SKM-1 (cell line): ENCODE results near the gene TCF4.

ENCODE experiments used
- DNase-seq: peaks from one replicate; lab custom pipeline; 2025; ENCODE audit not compliant: unreplicated experiment; lab: John Stamatoyannopoulos, UW

Gene TCF4

GRCh38 chr18:55246278-55246677, 341.7 kb downstream of the TCF4 start:
- no peak for DNase-seq

- no peak for DNase-seq
These were observed 342.8 kb downstream of the TCF4 start for GRCh38 chr18:55245211-55245614.

GRCh38 chr18:55244546-55244945, 343.4 kb downstream of the TCF4 start:
- DNase-seq = no peak

- DNase-seq = no peak
These were observed 344.1 kb downstream of the TCF4 start for GRCh38 chr18:55243857-55244256.

GRCh38 chr18:55243255-55243654, 344.7 kb downstream of the TCF4 start:
- no peak for DNase-seq

GRCh38 chr18:55240978-55241377, 347.0 kb downstream of the TCF4 start:
- no peak for DNase-seq

- DNase-seq = no peak
These were observed 348.3 kb downstream of the TCF4 start for GRCh38 chr18:55239740-55240139.

- no peak for DNase-seq
These were observed 350.3 kb downstream of the TCF4 start for GRCh38 chr18:55237660-55238059.

GRCh38 chr18:55236150-55236931, 351.7 kb downstream of the TCF4 start:
- DNase-seq = peak; percentile 13

GRCh38 chr18:55235094-55235461, 352.9 kb downstream of the TCF4 start:
- DNase-seq = no peak

GRCh38 chr18:55234366-55235093, 353.5 kb downstream of the TCF4 start:
- peak; percentile 19 for DNase-seq

- no peak for DNase-seq
These were observed 354.1 kb downstream of the TCF4 start for GRCh38 chr18:55233857-55234256.

GRCh38 chr18:55232506-55232905, 355.5 kb downstream of the TCF4 start:
- no peak for DNase-seq

- no peak for DNase-seq
These were observed 358.3 kb downstream of the TCF4 start for GRCh38 chr18:55229682-55230081.

- no peak for DNase-seq
These were observed 359.3 kb downstream of the TCF4 start for GRCh38 chr18:55228707-55229106.

- no peak for DNase-seq
These were observed 359.8 kb downstream of the TCF4 start for GRCh38 chr18:55228191-55228590.

- no peak for DNase-seq
These were observed 360.2 kb downstream of the TCF4 start for GRCh38 chr18:55227771-55228170.

- no peak for DNase-seq
These were observed 361.9 kb downstream of the TCF4 start for GRCh38 chr18:55226044-55226443.

GRCh38 chr18:55224086-55224625, 363.8 kb downstream of the TCF4 start:
- no peak for DNase-seq

GRCh38 chr18:55221622-55222021, 366.4 kb downstream of the TCF4 start:
- DNase-seq = no peak

- DNase-seq = no peak
These were observed 367.5 kb downstream of the TCF4 start for GRCh38 chr18:55220523-55220922.

- DNase-seq = no peak
These were observed 368.2 kb downstream of the TCF4 start for GRCh38 chr18:55219823-55220222.
